Liver (tissue), 9 donors: ENCODE data around the gene UAP1. TPM values are rescaled to one million over a fixed set of nuclear protein-coding genes. Genes with fewer than 3 reads are reported as not detected.

Source experiments
- DNase-seq: peaks from one replicate; pipeline ENCODE4 v3.0.0-alpha.2; 2017; ENCODE audit warnings: low spot score
- H3K27ac ChIP-seq, 2 donors: one replicate each; pipeline ENCODE4 v1.7.0; 2013; ENCODE audit warnings: inconsistent platforms in 2 of 2, low read length in 2 of 2, control low read depth in 1 of 2, low read depth in 1 of 2, mild to moderate bottlenecking in 1 of 2
- H3K27me3 ChIP-seq, 4 donors: one replicate each; pipeline versions ENCODE4 v1.6.1 to v1.7.0; 2013; ENCODE audit warnings: low read length in 3 of 4, inconsistent platforms in 1 of 4, mild to moderate bottlenecking in 1 of 4, moderate library complexity in 1 of 4; ENCODE audit not compliant: control insufficient read depth in 4 of 4, insufficient read depth in 4 of 4
- H3K36me3 ChIP-seq, 4 donors: one replicate each; pipeline versions ENCODE4 v1.6.1 to v1.7.0; 2013; ENCODE audit warnings: low read length in 3 of 4, mild to moderate bottlenecking in 3 of 4, low read depth in 1 of 4, moderate library complexity in 1 of 4; ENCODE audit not compliant: control insufficient read depth in 4 of 4, insufficient read depth in 3 of 4
- H3K4me1 ChIP-seq, 4 donors: one replicate each; pipeline versions ENCODE4 v1.6.1 to v1.7.0; 2013; ENCODE audit warnings: low read length in 3 of 4, mild to moderate bottlenecking in 3 of 4, moderate library complexity in 1 of 4; ENCODE audit not compliant: control insufficient read depth in 4 of 4, insufficient read depth in 4 of 4
- H3K4me3 ChIP-seq, 3 donors: one replicate each; pipeline versions ENCODE4 v1.6.1 to v1.7.0; 2013; ENCODE audit warnings: low read length in 3 of 3, control low read depth in 1 of 3, low read depth in 1 of 3, mild to moderate bottlenecking in 1 of 3
- H3K9ac ChIP-seq, 2 donors: one replicate each; pipeline ENCODE4 v1.7.0; 2013; ENCODE audit warnings: low read length in 2 of 2, mild to moderate bottlenecking in 2 of 2, moderate library complexity in 2 of 2, control low read depth in 1 of 2, low read depth in 1 of 2
- H3K9me3 ChIP-seq, 4 donors: one replicate each; pipeline versions ENCODE4 v1.6.1 to v1.7.0; 2013; ENCODE audit warnings: low read length in 3 of 4; ENCODE audit not compliant: control insufficient read depth in 4 of 4
- EGR1 ChIP-seq, 2 donors: IDR thresholded peaks; 2 replicates each; pipeline ENCODE4 v1.6.1; 2016 to 2018; ENCODE audit warnings: antibody characterized with exemption in 2 of 2, low read depth in 2 of 2
- FOXA1 ChIP-seq: IDR thresholded peaks from 2 replicates; pipeline ENCODE4 v1.6.1; 2016; ENCODE audit warnings: antibody characterized with exemption
- FOXA2 ChIP-seq: IDR thresholded peaks from 2 replicates; pipeline ENCODE4 v1.6.1; 2016; ENCODE audit warnings: antibody characterized with exemption
- GABPA ChIP-seq, 2 donors: IDR thresholded peaks in 1 of 2; conservative IDR thresholded peaks in 1 of 2; 2 replicates each; pipeline ENCODE4 v1.6.1; 2016; ENCODE audit warnings: antibody characterized with exemption in 2 of 2, mild to moderate bottlenecking in 1 of 2, moderate library complexity in 1 of 2
- HNF4A ChIP-seq, 2 donors: conservative IDR thresholded peaks; 2 replicates each; pipeline ENCODE4 v1.6.1; 2016; ENCODE audit warnings: antibody characterized with exemption in 2 of 2, mild to moderate bottlenecking in 2 of 2
- HNF4G ChIP-seq: IDR thresholded peaks from 2 replicates; pipeline ENCODE4 v1.6.1; 2016; ENCODE audit warnings: antibody characterized with exemption
- JUND ChIP-seq, 2 donors: IDR thresholded peaks; 2 replicates each; pipeline ENCODE4 v1.6.1; 2016; ENCODE audit warnings: antibody characterized with exemption in 2 of 2
- NR2F2 ChIP-seq: IDR thresholded peaks from 2 replicates; pipeline ENCODE4 v1.6.1; 2016; ENCODE audit warnings: antibody characterized with exemption
- RAD21 ChIP-seq, 2 donors: IDR thresholded peaks; 2 replicates each; pipeline ENCODE4 v1.6.1; 2016; ENCODE audit warnings: antibody characterized with exemption in 2 of 2, mild to moderate bottlenecking in 2 of 2
- RXRA ChIP-seq, 2 donors: IDR thresholded peaks; 2 replicates each; pipeline ENCODE4 v1.6.1; 2017 to 2018; ENCODE audit warnings: antibody characterized with exemption in 2 of 2, mild to moderate bottlenecking in 1 of 2
- SP1 ChIP-seq: IDR thresholded peaks from 2 replicates; pipeline ENCODE4 v1.6.1; 2018; ENCODE audit warnings: antibody characterized with exemption, mild to moderate bottlenecking
- TAF1 ChIP-seq: conservative IDR thresholded peaks from 2 replicates; pipeline ENCODE4 v1.6.1; 2016; ENCODE audit warnings: antibody characterized with exemption, mild to moderate bottlenecking
- YY1 ChIP-seq: IDR thresholded peaks from 2 replicates; pipeline ENCODE4 v1.6.1; 2016; ENCODE audit warnings: antibody characterized with exemption, mild to moderate bottlenecking
- WGBS: extraction: QIAGEN DNeasy Blood & Tissue Kit; methylation state at CpG from one replicate; pipeline ENCODE4 v1.1.7; 2013; 5-methylcytosine and 5-hydroxymethylcytosine counted together
- polyA plus RNA-seq, 2 donors: library from polyadenylated mRNA; stranded (reverse) in 1 of 2; unstranded in 1 of 2; fragments of 200-250 nt in 1 of 2; fragments of >200 nt in 1 of 2; fragmentation: Nextera tagmentation in 1 of 2; extraction: Ambion mirVana in 1 of 2; gene quantifications; one replicate each; pipeline versions ENCODE4 v1.2.1 to v1.2.3, GENCODE V29; 2013 to 2015
- total RNA-seq, 2 donors: library from RNA; depleted of rRNA; stranded (reverse); fragments of >200 nt; gene quantifications; one replicate each; pipeline ENCODE4 v1.2.3, GENCODE V29; 2014
- TF ChIP-seq, protein P1 (sequence below): IDR thresholded peaks from 2 replicates; pipeline ENCODE4 v1.6.1; 2016; ENCODE audit warnings: antibody characterized with exemption
- TF ChIP-seq, protein P2 (sequence below): IDR thresholded peaks from 2 replicates; pipeline ENCODE4 v1.6.1; 2016; ENCODE audit warnings: antibody characterized with exemption, mild to moderate bottlenecking
- TF ChIP-seq, protein P3 (sequence below): IDR thresholded peaks from 2 replicates; pipeline ENCODE4 v1.6.1; 2016; ENCODE audit warnings: antibody characterized with exemption
- TF ChIP-seq, protein P4 (sequence below): IDR thresholded peaks from 2 replicates; pipeline ENCODE4 v1.6.1; 2016; ENCODE audit warnings: antibody characterized with exemption
- TF ChIP-seq, protein P5 (sequence below): fragments of 150-350 bp; IDR thresholded peaks from 2 replicates; pipeline ENCODE4 v1.5.1; 2017; ENCODE audit warnings: improper control_type of control experiment, low read depth, low read length; ENCODE audit not compliant: missing input control
- donor health status: healthy.
- donor health status: healthy.
- donor health status: healthy.
- donor health status: healthy.
- donor health status: healthy.

The UAP1 gene
- total and polyA plus RNA-seq, 4 donors: 28.9 to 120 (median 51.7) TPM

DNA sequence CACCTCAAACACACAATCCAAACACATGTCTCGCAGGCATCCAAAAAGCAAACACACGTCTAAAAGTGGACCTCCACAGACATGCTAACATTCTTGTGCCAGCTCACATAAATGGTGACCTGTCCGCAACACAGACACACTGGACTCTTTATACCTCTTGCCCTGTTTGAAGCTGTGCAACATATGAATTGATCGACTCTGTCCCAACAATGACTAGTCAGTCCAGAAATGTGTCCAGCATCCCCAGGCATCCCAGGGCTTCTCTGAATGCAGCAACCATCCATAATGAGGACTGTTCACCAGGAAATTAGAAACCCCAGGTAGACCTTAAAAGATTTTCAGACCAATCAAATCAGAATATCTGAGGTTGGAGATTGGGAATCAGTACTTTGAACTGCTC, 73.9 kb downstream of the UAP1 start:
- WGBS: 91% methylated on average over 4 of the region's 4 CpGs
- Histone ChIP-seq H3K4me3 (no peak overlapping the region), H3K9me3 (no peaks in the 10 kb centered on the region), H3K9ac (no peak overlapping the region), H3K4me1 (no peaks in the 10 kb centered on the region), H3K27ac (no peak overlapping the region), H3K27me3 (no peaks in the 10 kb centered on the region), H3K36me3 (no peaks in the 10 kb centered on the region)
- no peak for DNase-seq
- TF ChIP-seq, protein P1, sequence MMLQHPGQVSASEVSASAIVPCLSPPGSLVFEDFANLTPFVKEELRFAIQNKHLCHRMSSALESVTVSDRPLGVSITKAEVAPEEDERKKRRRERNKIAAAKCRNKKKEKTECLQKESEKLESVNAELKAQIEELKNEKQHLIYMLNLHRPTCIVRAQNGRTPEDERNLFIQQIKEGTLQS: no peak
- TF ChIP-seq, protein P2, sequence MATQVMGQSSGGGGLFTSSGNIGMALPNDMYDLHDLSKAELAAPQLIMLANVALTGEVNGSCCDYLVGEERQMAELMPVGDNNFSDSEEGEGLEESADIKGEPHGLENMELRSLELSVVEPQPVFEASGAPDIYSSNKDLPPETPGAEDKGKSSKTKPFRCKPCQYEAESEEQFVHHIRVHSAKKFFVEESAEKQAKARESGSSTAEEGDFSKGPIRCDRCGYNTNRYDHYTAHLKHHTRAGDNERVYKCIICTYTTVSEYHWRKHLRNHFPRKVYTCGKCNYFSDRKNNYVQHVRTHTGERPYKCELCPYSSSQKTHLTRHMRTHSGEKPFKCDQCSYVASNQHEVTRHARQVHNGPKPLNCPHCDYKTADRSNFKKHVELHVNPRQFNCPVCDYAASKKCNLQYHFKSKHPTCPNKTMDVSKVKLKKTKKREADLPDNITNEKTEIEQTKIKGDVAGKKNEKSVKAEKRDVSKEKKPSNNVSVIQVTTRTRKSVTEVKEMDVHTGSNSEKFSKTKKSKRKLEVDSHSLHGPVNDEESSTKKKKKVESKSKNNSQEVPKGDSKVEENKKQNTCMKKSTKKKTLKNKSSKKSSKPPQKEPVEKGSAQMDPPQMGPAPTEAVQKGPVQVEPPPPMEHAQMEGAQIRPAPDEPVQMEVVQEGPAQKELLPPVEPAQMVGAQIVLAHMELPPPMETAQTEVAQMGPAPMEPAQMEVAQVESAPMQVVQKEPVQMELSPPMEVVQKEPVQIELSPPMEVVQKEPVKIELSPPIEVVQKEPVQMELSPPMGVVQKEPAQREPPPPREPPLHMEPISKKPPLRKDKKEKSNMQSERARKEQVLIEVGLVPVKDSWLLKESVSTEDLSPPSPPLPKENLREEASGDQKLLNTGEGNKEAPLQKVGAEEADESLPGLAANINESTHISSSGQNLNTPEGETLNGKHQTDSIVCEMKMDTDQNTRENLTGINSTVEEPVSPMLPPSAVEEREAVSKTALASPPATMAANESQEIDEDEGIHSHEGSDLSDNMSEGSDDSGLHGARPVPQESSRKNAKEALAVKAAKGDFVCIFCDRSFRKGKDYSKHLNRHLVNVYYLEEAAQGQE: no peak
- TF ChIP-seq TAF1: no peak
- no peak for TF ChIP-seq NR2F2
- TF ChIP-seq EGR1 (IDR thresholded peaks at IDR 0.05; ENCODE audit: low read depth in 2 of 2): no peak
- no peak for TF ChIP-seq RXRA (IDR thresholded peaks at IDR 0.05)
- TF ChIP-seq HNF4G: no peak
- TF ChIP-seq SP1: no peak
- TF ChIP-seq YY1: no peak
- TF ChIP-seq FOXA2: no peak
- TF ChIP-seq JUND (IDR thresholded peaks at IDR 0.05): no peak

DNA sequence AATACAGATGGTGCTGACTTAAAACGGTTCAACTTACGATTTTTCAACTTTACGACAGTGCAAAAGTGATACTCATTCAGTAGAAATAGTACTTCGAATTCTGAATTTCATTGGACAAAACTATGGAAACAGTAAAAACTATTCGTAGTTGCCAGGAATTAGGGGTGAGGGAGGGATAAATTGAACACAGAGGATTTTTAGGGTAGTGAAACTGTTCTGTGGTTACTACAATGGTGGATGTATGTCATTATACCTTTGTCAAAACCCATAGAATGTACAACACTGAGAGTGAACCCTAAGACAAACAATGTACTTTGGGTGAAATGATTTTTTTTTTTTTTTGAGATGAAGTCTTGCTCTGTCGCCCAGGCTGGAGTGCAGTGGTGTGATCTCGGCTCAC, 78.2 kb downstream of the UAP1 start:
- no peaks in the 10 kb centered on the region for H3K27me3 ChIP-seq
- H3K4me3 ChIP-seq: no peak overlapping the region
- H3K9me3 ChIP-seq: no peaks in the 10 kb centered on the region
- TF ChIP-seq RAD21 (IDR thresholded peaks at IDR 0.05) (no peak), TAF1 (no peak), JUND (IDR thresholded peaks at IDR 0.05) (no peak), HNF4G (no peak), FOXA2 (no peak), FOXA1 (no peak), EGR1 (IDR thresholded peaks at IDR 0.05; ENCODE audit: low read depth in 2 of 2) (no peak), YY1 (no peak), RXRA (IDR thresholded peaks at IDR 0.05) (no peak), SP1 (no peak), GABPA (IDR thresholded peaks at IDR 0.05 in 1 of 2, conservative IDR thresholded peaks at IDR 0.05 in 1 of 2) (no peak), NR2F2 (no peak), HNF4A (conservative IDR thresholded peaks at IDR 0.05) (no peak)
- TF ChIP-seq, protein P1: no peak
- TF ChIP-seq, protein P3, sequence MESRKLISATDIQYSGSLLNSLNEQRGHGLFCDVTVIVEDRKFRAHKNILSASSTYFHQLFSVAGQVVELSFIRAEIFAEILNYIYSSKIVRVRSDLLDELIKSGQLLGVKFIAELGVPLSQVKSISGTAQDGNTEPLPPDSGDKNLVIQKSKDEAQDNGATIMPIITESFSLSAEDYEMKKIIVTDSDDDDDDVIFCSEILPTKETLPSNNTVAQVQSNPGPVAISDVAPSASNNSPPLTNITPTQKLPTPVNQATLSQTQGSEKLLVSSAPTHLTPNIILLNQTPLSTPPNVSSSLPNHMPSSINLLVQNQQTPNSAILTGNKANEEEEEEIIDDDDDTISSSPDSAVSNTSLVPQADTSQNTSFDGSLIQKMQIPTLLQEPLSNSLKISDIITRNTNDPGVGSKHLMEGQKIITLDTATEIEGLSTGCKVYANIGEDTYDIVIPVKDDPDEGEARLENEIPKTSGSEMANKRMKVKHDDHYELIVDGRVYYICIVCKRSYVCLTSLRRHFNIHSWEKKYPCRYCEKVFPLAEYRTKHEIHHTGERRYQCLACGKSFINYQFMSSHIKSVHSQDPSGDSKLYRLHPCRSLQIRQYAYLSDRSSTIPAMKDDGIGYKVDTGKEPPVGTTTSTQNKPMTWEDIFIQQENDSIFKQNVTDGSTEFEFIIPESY: no peak
- TF ChIP-seq, protein P4, sequence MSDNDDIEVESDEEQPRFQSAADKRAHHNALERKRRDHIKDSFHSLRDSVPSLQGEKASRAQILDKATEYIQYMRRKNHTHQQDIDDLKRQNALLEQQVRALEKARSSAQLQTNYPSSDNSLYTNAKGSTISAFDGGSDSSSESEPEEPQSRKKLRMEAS: no peak
- TF ChIP-seq, protein P5, sequence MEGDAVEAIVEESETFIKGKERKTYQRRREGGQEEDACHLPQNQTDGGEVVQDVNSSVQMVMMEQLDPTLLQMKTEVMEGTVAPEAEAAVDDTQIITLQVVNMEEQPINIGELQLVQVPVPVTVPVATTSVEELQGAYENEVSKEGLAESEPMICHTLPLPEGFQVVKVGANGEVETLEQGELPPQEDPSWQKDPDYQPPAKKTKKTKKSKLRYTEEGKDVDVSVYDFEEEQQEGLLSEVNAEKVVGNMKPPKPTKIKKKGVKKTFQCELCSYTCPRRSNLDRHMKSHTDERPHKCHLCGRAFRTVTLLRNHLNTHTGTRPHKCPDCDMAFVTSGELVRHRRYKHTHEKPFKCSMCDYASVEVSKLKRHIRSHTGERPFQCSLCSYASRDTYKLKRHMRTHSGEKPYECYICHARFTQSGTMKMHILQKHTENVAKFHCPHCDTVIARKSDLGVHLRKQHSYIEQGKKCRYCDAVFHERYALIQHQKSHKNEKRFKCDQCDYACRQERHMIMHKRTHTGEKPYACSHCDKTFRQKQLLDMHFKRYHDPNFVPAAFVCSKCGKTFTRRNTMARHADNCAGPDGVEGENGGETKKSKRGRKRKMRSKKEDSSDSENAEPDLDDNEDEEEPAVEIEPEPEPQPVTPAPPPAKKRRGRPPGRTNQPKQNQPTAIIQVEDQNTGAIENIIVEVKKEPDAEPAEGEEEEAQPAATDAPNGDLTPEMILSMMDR: no peak
- TF ChIP-seq, protein P2: no peak
- WGBS: 94% methylated on average over 7 of the region's 7 CpGs
- no peaks in the 10 kb centered on the region for H3K4me1 ChIP-seq
- H3K27ac ChIP-seq: no peak overlapping the region
- H3K9ac ChIP-seq: no peak overlapping the region
- DNase-seq: no peak
- no peaks in the 10 kb centered on the region for H3K36me3 ChIP-seq
